EL (cell line): Measurements from ENCODE around the gene C16orf96.
A peak's percentile ranks its signal among the peaks of the same experiment; 100 is the strongest.

Source experiments
- DNase-seq: peaks from one replicate; pipeline ENCODE4 v3.0.0-alpha.2; 2016

The C16orf96 gene

GRCh38 chr16:4556112-4556511, at the start of gene C16orf96:
Gene C16orf96 (plus strand): TSS chr16:4556340. CDS start chr16:4556490, 150 bp downstream.
- peak; percentile 21 for DNase-seq

DNA sequence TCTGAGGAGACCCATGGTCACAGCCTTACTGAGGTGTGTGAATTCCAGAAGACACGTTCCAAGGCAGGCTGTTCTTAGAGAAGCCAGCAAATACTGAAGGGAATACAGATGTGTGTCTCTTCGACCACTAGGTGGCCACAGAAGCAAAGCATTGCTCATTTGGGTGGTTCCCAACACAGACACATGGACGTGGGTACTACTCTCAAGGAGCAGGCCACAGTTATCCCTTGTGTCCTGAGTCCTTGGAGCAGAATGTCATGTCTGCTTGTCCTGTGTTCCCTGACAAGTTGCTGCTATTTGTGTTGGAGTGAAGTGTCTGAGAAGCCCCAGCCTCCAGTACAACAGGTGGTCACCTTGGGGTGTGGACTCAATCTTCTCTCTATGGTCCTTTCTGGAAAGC, 49.7 kb upstream of the C16orf96 start:
- peak; percentile 71 for DNase-seq

- DNase-seq: no peak
Observed at GRCh38 chr16:4507588-4508345, 48.4 kb upstream of the C16orf96 start.

DNA sequence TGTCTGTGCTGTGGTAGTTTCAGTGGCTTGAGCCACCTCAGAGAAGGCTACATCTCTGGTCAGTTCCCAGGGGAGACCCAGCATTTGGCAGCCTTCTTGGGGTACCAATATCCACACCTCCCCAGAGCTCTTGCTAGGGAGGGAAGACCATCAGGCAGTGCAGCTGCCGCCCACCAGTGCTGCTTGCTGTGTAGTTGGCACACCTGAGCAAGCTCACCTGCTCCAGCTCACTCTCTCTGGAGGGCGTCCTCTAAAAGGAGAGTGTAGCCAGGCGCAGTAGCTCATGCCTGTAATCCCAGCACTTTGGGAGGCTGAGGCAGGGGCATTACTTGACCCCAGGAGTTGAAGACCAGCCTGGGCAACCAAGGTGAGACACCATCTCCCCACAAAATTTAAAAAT, 47.3 kb upstream of the C16orf96 start:
- no peak for DNase-seq

- DNase-seq: no peak
Observed at GRCh38 chr16:4509420-4509819, 46.7 kb upstream of the C16orf96 start.

GRCh38 chr16:4510131-4510530, 46.0 kb upstream of the C16orf96 start:
- DNase-seq: no peak

DNA sequence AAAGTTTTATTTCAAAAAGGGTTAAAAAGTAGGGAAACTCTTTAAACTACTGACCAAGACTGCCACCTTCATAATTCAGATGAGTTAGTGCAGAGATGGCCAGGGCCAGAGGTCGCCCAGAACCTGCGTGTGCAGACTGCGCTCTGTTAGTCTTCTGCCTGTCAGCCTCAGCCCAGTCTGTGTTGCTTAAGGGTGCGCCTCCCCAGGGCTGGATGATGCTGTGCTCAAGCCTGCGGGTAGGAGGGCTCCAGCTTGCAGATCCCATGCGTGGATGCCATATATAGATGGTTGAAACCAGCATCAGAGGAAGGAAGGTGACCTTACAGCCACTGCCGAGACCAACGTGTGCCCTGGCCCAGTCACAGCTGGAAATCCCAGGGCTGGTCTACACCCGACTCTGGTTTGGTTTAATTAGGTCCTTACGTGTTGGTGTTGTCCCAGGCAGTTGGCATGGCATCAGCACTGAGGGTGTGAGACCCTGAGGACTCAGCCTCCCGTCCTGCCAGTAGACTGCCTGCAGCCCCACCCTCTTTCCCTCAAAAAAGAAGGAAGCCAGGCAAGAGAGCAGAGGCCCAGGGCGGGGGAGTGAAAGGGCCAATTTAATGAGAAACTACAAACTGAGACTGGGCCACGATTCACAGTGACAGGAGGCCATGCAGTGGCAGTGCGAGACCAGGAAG, 45.3 kb upstream of the C16orf96 start:
- DNase-seq: no peak

- peak; percentile 37 for DNase-seq
Observed at GRCh38 chr16:4511441-4512082, 44.6 kb upstream of the C16orf96 start.

- no peak for DNase-seq
Observed at GRCh38 chr16:4512473-4512872, 43.7 kb upstream of the C16orf96 start.

GRCh38 chr16:4513086-4513860, 42.9 kb upstream of the C16orf96 start:
- DNase-seq: no peak

- no peak for DNase-seq
Observed at GRCh38 chr16:4513881-4514280, 42.3 kb upstream of the C16orf96 start.

DNA sequence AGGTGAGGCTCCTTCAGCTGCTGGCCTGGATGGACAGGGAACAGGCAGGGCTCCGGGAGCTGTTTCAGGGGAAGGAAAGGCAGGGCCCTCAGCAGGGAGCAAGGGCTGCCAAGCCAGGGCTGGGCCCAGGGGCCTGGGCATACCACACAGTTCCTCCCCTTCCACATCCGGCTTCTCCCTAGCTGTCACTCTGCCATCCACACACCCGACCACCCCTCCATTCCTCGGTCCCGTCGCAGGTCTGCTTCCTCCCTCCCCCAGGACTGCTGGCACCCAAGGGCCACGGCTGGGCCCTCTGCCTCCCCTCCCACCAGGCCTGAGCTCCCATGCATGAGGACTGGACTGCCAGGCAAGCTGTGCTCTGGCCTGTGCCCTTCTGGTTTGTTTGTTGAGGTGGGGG, 41.5 kb upstream of the C16orf96 start:
- DNase-seq: no peak

DNA sequence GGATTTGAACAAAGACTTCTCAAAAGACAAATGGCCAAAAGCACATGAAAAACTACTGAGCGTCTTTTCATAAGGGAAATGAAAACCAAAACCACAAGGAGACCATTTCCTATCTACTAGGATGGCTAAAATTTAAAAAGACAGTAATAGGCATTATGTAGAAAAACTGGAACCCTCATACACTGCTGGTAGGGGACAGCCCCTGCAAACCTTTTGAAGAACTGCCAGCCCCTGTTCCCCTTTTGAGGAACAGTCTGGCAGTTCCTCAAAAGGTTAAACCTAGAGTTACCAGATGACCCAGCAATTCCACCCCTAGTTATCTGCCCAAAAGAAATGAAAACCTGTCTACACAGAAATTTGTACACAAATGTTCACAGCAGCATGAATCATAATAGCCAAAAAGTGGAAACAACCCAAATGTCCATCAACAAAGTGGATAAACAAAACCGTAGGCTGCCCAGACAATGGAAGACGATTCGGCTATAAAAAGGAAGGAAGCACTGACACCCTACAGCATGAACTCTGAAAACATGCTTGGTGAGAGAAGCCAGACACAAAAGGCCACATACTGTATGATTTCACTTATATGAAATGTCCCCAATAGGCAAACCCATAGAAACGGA, 40.4 kb upstream of the C16orf96 start:
- no peak for DNase-seq

DNA sequence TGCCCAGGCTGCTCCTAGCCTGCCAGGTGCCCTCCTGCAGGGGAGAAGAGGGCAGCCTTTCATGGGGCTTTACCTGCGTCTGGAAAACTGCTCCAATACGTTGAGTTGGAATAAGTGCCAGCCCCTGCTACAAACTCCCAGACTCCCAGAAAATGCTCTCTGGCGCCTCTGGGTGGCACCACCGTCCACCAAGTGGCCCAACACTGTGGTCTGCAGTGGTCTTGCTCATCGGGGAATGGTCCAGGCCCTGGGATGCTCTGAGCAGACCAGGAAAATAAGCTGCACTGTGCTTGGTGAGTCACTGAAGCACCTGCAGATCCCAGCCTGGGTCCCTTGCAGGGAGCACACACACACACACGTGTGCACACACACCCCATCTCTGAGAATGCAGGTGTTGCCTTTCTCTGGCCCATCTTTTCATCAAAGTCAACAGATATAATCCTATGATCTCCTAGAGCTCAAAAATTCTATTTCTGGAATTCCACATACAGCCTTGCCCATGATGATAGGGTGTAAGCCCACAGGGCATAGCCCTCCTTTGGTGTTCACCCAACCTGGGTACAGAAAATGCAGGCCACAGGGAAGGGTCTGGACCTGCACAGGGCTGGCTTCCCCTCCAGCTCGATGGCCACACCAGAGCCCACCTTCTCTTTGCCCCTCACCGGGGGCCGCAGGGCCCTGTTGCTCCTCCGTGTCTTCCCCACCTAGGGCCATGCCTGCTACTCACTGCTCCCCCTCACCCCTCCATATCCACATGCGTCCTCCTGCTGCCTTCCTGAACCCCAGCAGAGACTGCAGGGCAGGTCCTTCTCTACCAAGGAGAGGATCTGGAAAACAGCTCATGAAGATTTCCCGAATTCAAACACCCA, 38.1 kb upstream of the C16orf96 start:
- peak; percentile 38 for DNase-seq

DNA sequence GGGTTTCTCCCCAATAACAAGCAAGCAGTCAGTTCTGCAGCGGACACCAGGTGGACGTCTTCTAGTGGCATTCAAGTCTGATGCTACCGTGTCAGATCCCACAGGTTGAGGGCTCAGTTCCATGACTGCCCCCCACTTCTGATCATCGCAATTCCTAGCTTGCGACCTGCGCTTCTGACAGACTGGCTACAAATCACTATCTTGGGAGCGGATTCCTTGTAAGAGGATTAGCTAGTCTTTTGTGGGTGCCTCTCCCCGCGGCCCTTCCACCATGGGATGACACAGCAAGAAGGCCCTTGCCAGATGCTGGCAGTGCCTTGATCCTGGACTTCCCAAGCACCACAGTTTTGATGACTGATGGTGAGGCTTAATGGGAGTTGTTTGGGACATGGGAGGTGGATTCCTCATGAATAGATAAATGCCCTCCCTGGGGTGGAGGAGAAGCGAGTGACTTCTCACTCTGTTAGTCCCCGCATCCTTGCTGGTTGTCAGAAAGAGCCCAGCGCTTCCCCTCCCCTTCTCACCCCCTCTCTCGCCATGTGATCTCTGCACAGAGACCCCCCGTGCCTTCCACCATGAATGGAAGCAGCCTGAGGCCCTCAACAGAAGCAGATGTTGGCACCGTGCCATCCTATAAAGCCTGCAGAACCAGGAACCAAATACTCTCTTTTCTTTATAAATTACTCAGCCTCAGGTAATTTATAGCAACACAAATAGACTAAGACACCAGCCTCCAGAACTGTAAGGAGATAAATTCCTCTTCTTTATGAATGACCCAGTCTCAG, 36.7 kb upstream of the C16orf96 start:
- DNase-seq: no peak

DNA sequence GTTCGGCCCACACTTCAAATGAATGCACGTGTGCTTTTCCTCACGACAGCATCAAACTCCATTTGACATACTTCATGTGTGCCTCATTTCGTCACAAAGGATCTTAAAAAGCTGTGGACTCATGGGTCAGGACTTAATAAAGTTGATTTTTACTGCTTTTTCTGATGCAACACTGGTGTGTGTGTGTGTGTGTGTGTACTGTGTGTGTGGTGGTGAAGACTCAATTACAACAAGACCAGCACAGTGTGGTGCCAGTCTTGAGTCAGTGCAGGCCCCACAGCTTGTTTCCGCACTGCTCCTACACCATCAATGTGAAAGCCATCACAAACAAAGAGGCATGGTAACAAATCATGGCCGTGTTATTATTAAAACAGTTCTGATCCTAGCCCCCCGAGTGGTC, 35.2 kb upstream of the C16orf96 start:
- no peak for DNase-seq

GRCh38 chr16:4522051-4522581, 34.0 kb upstream of the C16orf96 start:
- DNase-seq: no peak

GRCh38 chr16:4523686-4524085, 32.5 kb upstream of the C16orf96 start:
- DNase-seq: no peak

- DNase-seq: no peak
Observed at GRCh38 chr16:4524571-4524970, 31.6 kb upstream of the C16orf96 start.

- no peak for DNase-seq
Observed at GRCh38 chr16:4525069-4525468, 31.1 kb upstream of the C16orf96 start.
